Uterus (tissue), 2 donors: ENCODE measurements around the gene PKD2L2.

ENCODE experiments used
- POLR2A ChIP-seq, 2 donors: fragments of 450-650 bp; IDR thresholded peaks; one replicate each; pipeline ENCODE4 v1.6.1; 2016; ENCODE audit warnings: antibody characterized with exemption in 2 of 2, mild to moderate bottlenecking in 1 of 2, moderate library complexity in 1 of 2
- TF ChIP-seq, protein P1 (sequence below), 4 experiments: fragments of 200-600 bp in 2 of 4; fragments of 450-650 bp in 2 of 4; sonication (generic) in 2 of 4; IDR thresholded peaks; one replicate each; pipeline ENCODE4 v1.5.1; 2016 to 2019; ENCODE audit warnings: antibody characterized with exemption in 4 of 4, mild to moderate bottlenecking in 2 of 4, moderate library complexity in 1 of 4

DNA sequence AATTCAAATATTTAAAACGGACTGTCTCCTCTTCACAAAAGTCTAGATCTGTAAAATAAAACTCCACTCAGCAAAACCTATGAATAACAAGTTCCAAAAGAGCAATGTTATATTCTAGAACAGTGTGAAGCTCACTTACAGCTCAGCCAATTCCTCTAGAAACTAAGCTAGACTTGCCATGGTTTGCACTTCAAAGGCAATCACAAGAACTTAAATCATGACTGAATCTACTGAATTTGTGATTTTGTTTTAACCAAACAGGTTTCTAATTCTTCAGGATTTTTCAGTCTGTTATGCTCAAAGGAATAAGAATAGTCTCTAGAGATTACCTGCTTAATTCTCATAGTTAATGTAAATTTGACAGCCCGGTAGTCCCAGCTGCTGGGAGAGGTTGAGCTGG is 1.4 kb upstream of the PKD2L2 start:
- TF ChIP-seq POLR2A (IDR thresholded peaks at IDR 0.05) = no peak
- TF ChIP-seq, protein P1, sequence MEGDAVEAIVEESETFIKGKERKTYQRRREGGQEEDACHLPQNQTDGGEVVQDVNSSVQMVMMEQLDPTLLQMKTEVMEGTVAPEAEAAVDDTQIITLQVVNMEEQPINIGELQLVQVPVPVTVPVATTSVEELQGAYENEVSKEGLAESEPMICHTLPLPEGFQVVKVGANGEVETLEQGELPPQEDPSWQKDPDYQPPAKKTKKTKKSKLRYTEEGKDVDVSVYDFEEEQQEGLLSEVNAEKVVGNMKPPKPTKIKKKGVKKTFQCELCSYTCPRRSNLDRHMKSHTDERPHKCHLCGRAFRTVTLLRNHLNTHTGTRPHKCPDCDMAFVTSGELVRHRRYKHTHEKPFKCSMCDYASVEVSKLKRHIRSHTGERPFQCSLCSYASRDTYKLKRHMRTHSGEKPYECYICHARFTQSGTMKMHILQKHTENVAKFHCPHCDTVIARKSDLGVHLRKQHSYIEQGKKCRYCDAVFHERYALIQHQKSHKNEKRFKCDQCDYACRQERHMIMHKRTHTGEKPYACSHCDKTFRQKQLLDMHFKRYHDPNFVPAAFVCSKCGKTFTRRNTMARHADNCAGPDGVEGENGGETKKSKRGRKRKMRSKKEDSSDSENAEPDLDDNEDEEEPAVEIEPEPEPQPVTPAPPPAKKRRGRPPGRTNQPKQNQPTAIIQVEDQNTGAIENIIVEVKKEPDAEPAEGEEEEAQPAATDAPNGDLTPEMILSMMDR (IDR thresholded peaks at IDR 0.05) = no peak
